GM12875 (cell line): ENCODE data around the gene LAMTOR5.
"Not testable (repeated sequence)": the region's sequence is repeated elsewhere in the genome, so short reads cannot be mapped to it uniquely, and the experiment has no call there.

Experiments used
- H3K4me3 ChIP-seq: one replicate; pipeline ENCODE4 v1.5.1; 2011; ENCODE audit warnings: low read depth, low read length, control low read depth
- TF ChIP-seq, protein P1 (sequence below): IDR thresholded peaks from 2 replicates; pipeline ENCODE4 v1.5.1; 2011; ENCODE audit warnings: low read depth, mild to moderate bottlenecking, control low read depth, inconsistent platforms, low read length, moderate library complexity, borderline replicate concordance; ENCODE audit not compliant: insufficient read depth

Gene LAMTOR5

DNA sequence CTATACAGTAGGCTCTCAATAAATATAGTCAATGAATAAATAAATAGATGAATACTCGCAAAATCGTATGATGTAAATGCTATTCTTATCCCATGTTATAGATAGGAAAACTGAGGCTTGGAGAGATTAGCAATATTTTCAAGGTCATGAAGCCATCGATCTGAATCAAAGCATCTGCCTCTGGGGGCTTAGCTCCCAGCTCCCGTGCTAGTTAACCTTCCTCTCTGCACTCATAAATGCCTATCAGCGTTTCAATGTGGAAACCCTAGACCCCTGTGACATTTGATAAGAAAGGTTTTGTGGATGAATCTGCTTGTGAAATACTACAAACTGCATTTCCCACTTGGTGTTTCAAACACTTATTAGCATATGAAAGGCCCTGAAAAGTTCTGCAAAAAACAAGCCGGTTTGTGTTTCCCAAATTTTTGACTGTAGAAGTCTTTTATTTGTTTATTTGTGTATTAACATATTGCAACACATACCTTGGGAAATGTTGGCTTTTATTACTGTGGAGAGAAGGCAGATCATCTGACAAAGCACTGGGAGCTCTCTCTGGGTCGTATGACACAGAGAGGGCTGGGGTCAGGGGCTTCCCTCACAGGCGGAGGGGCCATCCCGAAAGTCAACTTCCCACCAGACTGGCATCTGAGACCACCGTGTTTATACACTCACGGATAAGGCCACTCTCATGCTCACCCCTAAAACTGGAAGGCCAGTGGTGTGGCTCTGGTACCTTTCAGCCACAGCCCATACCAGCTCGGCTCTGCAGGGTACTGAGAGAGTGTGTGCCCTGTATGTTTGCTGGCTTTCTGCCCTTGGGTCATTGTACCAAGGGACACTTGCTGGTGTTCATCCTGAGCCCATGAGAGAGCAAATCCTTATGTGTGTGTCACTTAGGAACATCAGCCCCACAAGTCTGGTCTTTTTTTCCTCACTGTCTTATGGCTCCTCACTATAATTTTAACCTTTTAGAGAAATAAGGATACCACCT, 42.5 kb upstream of the LAMTOR5 start:
- TF ChIP-seq, protein P1, sequence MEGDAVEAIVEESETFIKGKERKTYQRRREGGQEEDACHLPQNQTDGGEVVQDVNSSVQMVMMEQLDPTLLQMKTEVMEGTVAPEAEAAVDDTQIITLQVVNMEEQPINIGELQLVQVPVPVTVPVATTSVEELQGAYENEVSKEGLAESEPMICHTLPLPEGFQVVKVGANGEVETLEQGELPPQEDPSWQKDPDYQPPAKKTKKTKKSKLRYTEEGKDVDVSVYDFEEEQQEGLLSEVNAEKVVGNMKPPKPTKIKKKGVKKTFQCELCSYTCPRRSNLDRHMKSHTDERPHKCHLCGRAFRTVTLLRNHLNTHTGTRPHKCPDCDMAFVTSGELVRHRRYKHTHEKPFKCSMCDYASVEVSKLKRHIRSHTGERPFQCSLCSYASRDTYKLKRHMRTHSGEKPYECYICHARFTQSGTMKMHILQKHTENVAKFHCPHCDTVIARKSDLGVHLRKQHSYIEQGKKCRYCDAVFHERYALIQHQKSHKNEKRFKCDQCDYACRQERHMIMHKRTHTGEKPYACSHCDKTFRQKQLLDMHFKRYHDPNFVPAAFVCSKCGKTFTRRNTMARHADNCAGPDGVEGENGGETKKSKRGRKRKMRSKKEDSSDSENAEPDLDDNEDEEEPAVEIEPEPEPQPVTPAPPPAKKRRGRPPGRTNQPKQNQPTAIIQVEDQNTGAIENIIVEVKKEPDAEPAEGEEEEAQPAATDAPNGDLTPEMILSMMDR = no peak
- H3K4me3 ChIP-seq = no peak overlapping the region

DNA sequence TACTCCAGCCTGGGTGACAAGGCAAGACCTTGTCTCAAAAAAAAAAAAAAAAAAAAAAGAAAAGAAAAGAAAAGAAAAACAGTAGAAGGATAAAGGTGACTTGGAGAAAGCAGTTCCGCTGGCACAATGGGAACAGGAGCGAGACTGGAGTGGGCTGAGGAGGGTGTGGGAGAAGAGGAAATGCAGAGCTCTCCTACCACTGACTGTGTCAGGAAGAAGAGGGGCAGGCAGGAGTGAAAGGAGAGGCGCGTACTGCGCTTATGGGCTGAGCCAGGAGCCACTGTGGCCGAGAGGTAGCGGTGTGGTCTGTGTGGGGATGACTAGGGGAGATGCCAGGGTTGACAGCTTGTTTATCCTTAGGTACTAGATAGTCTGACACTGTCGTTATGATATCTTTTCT, 37.1 kb upstream of the LAMTOR5 start:
- H3K4me3 ChIP-seq = no peak overlapping the region
- TF ChIP-seq, protein P1 = no peak

DNA sequence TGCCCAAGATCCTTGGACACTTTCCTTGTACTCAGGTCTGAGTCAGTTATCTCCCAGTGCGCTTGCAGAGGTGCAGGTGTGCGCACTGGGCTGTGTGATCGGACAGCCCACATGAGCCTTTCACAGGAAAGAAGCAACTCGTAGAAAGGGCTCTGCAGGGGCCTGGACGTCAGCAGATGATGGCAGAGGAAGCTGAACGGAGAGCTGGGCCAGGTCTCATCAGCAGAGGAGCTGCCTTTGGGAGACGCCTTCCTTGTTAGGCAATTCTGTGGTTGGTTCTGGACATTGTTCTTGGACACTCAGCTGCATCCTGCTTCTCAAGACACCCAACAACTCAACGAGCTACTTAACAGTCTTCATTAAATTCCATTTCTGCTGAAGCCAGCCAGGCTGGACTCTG, 36.0 kb upstream of the LAMTOR5 start:
- H3K4me3 ChIP-seq = no peak overlapping the region
- TF ChIP-seq, protein P1 = no peak

DNA sequence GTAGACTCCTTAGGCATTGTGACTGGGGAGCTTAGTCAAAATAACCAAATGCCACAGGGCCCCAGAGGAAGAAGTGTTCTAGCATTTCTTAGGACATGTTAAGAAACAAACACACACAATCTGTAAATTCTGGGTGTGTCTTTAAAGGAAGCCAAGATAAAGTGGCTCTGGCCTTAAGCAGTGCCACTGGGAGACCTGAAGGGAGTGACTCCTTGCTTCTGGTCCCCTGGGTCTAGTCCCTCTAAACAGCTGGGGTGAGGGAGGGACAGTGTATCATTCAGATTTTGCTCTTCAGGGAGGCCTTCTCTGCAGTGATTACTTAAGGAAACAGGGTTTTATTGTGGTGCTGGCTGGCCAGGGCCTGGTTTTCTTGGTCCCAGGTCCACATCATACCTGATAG, 34.4 kb upstream of the LAMTOR5 start:
- TF ChIP-seq, protein P1 = no peak
- H3K4me3 ChIP-seq = no peak overlapping the region

DNA sequence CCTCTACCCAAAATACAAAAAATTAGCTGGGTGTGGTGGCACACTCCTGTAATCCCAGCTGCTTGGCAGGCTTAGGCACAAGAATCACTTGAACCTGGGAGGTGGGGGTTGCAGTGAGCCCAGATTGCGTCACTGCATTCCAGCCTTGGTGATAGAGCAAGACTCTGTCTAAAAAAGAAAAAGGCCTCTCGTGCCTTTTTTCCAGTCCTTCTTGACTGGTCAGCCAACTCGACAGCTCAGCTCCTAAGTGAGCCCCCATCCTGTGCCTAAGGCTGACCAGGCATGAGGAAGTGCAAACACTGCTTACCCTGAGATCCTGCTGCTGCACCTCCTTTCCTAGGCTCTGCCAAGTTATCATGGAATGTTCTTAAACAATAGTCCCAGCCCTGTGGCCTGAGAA, 33.4 kb upstream of the LAMTOR5 start:
- TF ChIP-seq, protein P1 = no peak
- no peak overlapping the region for H3K4me3 ChIP-seq

DNA sequence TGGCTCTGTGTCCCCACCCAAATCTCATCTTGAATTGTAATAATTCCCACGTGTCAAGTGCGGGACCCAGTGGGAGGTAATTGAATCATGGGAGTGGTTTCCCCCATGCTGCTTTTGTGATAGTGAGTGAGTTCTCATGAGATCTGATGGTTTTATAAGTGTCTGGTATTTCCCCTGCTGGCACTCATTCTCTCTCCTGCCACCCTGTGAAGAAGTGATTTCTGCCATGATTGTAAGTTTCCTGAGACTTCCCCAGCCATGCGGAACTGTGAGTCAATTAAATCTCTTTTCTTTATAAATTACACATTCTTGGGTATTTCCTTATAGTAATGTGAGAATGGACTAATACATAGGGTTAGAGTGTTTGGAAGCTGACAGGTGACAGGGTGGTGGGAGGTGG, 32.4 kb upstream of the LAMTOR5 start:
- H3K4me3 ChIP-seq = not testable (repeated sequence)

DNA sequence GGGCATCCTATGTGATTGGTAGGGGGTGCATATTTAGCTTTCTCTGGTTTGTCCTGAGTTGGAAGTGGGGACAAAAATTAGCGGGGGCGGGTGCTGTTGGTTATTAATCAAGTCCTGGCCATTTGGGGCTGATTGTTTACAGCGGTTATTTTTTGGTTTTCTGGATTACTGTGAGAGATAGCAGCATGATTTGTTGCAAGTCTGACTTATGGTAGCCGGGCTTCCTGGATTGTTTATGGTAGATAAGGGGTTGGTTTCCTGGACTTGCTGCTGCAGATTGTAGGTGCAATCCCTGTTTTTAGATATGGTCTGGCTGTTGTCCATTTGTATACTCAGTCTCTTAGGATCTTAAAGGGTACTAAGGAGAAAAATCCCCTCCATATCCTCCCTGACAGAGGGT, 31.4 kb upstream of the LAMTOR5 start:
- TF ChIP-seq, protein P1 = no peak
- no peak overlapping the region for H3K4me3 ChIP-seq

DNA sequence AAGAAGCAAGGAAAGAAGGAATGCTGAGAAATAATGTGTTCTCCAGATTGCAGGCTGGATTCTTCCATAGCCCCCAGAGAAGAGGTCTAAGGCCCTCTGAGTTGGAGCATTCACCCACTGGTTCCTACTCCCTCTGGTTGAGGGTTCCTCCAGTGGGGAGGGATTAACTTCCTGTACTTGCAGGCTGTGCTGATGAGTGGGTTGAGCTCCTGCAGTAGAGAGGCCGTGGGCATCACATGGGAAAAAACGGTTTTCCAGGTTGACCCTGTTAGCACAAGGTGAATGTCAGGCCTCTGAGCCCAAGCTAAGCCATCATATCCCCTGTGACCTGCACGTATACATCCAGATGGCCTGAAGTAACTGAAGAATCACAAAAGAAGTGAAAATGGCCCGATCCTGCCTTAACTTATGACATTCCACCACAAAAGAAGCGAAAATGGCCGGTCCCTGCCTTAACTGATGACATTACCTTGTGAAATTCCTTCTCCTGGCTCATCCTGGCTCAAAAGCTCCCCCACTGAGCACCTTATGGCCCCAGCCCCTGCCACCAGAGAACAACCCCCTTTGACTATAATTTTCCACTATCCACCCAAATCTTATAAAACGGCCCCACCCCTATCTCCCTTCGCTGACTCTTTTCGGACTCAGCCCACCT, 30.3 kb upstream of the LAMTOR5 start:
- H3K4me3 ChIP-seq = not testable (repeated sequence)
